Right ventricle myocardium superior (tissue), 1 donor: Measurements from ENCODE around the gene LRMDA. TPM values are rescaled to one million over a fixed set of nuclear protein-coding genes. Genes with fewer than 3 reads are reported as not detected.
A peak's percentile ranks its signal among the peaks of the same experiment; 100 is the strongest.

Experiments used
- ATAC-seq: fragments of 200-7000 bp; cut with Tn5 transposase; one replicate; pipeline ENCODE4 v1.9.1; 2020; ENCODE audit warnings: mild to moderate bottlenecking; ENCODE audit not compliant: poor library complexity
- DNase-seq: peaks from one replicate; pipeline ENCODE4 v3.0.0-alpha.2; 2020
- intact Hi-C: fragments of 100-400 bp; cut with DNase I; formaldehyde crosslinking; loops from one replicate; pipeline ENCODE4 v1.11.2; 2022
- total RNA-seq: library from RNA; stranded (reverse); fragmentation: NEBNext Ultra II Directional; extraction: Animal tissue kit (Norgen Biotek cat#: 25700); gene quantifications from one replicate; pipeline ENCODE4 v1.2.1, GENCODE V29; 2021
- donor health status: DM: no; HTN: yes; CAD: no; lungs with severe emphysema.

The LRMDA gene
- total RNA-seq, 1 donor from 2014 or later = 26.3 TPM

- intact Hi-C loops = no loop called here
- DNase-seq (no peak), ATAC-seq (no peak)
Observed at GRCh38 chr10:75685187-75685586, 253.8 kb downstream of the LRMDA start.

- DNase-seq = no peak
- no peak for ATAC-seq
- intact Hi-C loops = no loop called here
Observed at GRCh38 chr10:75688506-75689300, 257.3 kb downstream of the LRMDA start.

- intact Hi-C loops = no loop called here
- ATAC-seq (no peak), DNase-seq (no peak)
Observed at GRCh38 chr10:75693489-75693888, 262.1 kb downstream of the LRMDA start.

- intact Hi-C loops = no loop called here
- ATAC-seq = no peak
- no peak for DNase-seq
Observed at GRCh38 chr10:75694269-75694668, 262.8 kb downstream of the LRMDA start.

- ATAC-seq = no peak
- no peak for DNase-seq
Observed at GRCh38 chr10:75694790-75695189, 263.4 kb downstream of the LRMDA start.

GRCh38 chr10:75695994-75696393 lies 264.6 kb downstream of the LRMDA start:
- intact Hi-C loops = no loop called here
- no peak for DNase-seq
- ATAC-seq = no peak

More at GRCh38 chr10:75694790-75695189, 263.4 kb downstream of the LRMDA start:
- intact Hi-C loops = no loop called here

GRCh38 chr10:75696536-75696935 lies 265.1 kb downstream of the LRMDA start:
- intact Hi-C loops = no loop called here
- DNase-seq (no peak), ATAC-seq (no peak)

GRCh38 chr10:75703191-75703854 lies 271.9 kb downstream of the LRMDA start:
- DNase-seq (no peak), ATAC-seq (no peak)
- intact Hi-C loops = no loop called here

- DNase-seq (no peak), ATAC-seq (no peak)
- intact Hi-C loops = no loop called here
Observed at GRCh38 chr10:75705426-75705825, 274.0 kb downstream of the LRMDA start.

GRCh38 chr10:75707080-75707840 lies 275.8 kb downstream of the LRMDA start:
- ATAC-seq = no peak
- DNase-seq = no peak
- intact Hi-C loops = no loop called here

- ATAC-seq (no peak), DNase-seq (no peak)
- intact Hi-C loops = no loop called here
Observed at GRCh38 chr10:75708060-75708459, 276.6 kb downstream of the LRMDA start.

- ATAC-seq (no peak), DNase-seq (no peak)
- intact Hi-C loops = no loop called here
Observed at GRCh38 chr10:75709245-75709644, 277.8 kb downstream of the LRMDA start.

- DNase-seq = no peak
- intact Hi-C loops = no loop called here
Observed at GRCh38 chr10:75709811-75710210, 278.4 kb downstream of the LRMDA start.

GRCh38 chr10:75712242-75712880 lies 280.9 kb downstream of the LRMDA start:
- DNase-seq = no peak
- ATAC-seq = no peak
- intact Hi-C loops = no loop called here

More at GRCh38 chr10:75709811-75710210, 278.4 kb downstream of the LRMDA start:
- ATAC-seq = no peak

- intact Hi-C loops = no loop called here
- DNase-seq = no peak
- ATAC-seq = no peak
Observed at GRCh38 chr10:75716506-75716905, 285.1 kb downstream of the LRMDA start.

GRCh38 chr10:75717126-75717916 lies 285.9 kb downstream of the LRMDA start:
- intact Hi-C loops = no loop called here
- ATAC-seq = peak; percentile 34
- DNase-seq = no peak

GRCh38 chr10:75718991-75719390 lies 287.6 kb downstream of the LRMDA start:
- no peak for DNase-seq
- intact Hi-C loops = no loop called here
- no peak for ATAC-seq

GRCh38 chr10:75720157-75720556 lies 288.7 kb downstream of the LRMDA start:
- intact Hi-C loops = no loop called here
- DNase-seq (no peak), ATAC-seq (no peak)
